ENCODE data around the gene ADAMTS15.

ADAMTS15 gene

GRCh38 chr11:130416906-130417305, 31.5 kb upstream of the ADAMTS15 start:
- no peak for DNase-seq (ENCODE audit: low read depth in 2 of 2)

GRCh38 chr11:130418210-130418609, 30.2 kb upstream of the ADAMTS15 start:
- no peak for DNase-seq (ENCODE audit: low read depth in 2 of 2)

GRCh38 chr11:130418756-130419155, 29.7 kb upstream of the ADAMTS15 start:
- no peak for DNase-seq (ENCODE audit: low read depth in 2 of 2)

GRCh38 chr11:130420478-130421198, 27.8 kb upstream of the ADAMTS15 start:
- no peak for DNase-seq (ENCODE audit: low read depth in 2 of 2)

GRCh38 chr11:130421199-130421585, 27.3 kb upstream of the ADAMTS15 start:
- no peak for DNase-seq (ENCODE audit: low read depth in 2 of 2)

GRCh38 chr11:130421697-130422096, 26.7 kb upstream of the ADAMTS15 start:
- DNase-seq (ENCODE audit: low read depth in 2 of 2), result no peak

GRCh38 chr11:130422251-130422995, 26.0 kb upstream of the ADAMTS15 start:
- DNase-seq (ENCODE audit: low read depth in 2 of 2), result no peak

- no peak for DNase-seq (ENCODE audit: low read depth in 2 of 2)
Measured at GRCh38 chr11:130423541-130424142, 24.8 kb upstream of the ADAMTS15 start.

GRCh38 chr11:130424613-130425140, 23.8 kb upstream of the ADAMTS15 start:
- no peak for DNase-seq (ENCODE audit: low read depth in 2 of 2)

- DNase-seq (ENCODE audit: low read depth in 2 of 2), result no peak
Measured at GRCh38 chr11:130425156-130425555, 23.3 kb upstream of the ADAMTS15 start.

- no peak for DNase-seq (ENCODE audit: low read depth in 2 of 2)
Measured at GRCh38 chr11:130426223-130426836, 22.1 kb upstream of the ADAMTS15 start.

- no peak for DNase-seq (ENCODE audit: low read depth in 2 of 2)
Measured at GRCh38 chr11:130426837-130427341, 21.6 kb upstream of the ADAMTS15 start.

GRCh38 chr11:130427581-130428315, 20.7 kb upstream of the ADAMTS15 start:
- no peak for DNase-seq (ENCODE audit: low read depth in 2 of 2)

GRCh38 chr11:130428316-130429119, 19.9 kb upstream of the ADAMTS15 start, which contains the start of gene ADAMTS8:
TSS of gene ADAMTS8 (minus strand) at chr11:130428609. CDS start at chr11:130428286, 323 bp downstream.
- no peak for DNase-seq (ENCODE audit: low read depth in 2 of 2)

- no peak for DNase-seq (ENCODE audit: low read depth in 2 of 2)
Measured at GRCh38 chr11:130429120-130429681, 19.2 kb upstream of the ADAMTS15 start.

GRCh38 chr11:130429983-130430382, 18.5 kb upstream of the ADAMTS15 start:
- DNase-seq (ENCODE audit: low read depth in 2 of 2), result no peak

- peak in 1 of 2 donors; percentile 41 for DNase-seq (ENCODE audit: low read depth in 2 of 2)
Measured at GRCh38 chr11:130431331-130431773, 17.1 kb upstream of the ADAMTS15 start.

GRCh38 chr11:130431801-130432200, 16.6 kb upstream of the ADAMTS15 start:
- no peak for DNase-seq (ENCODE audit: low read depth in 2 of 2)

- no peak for DNase-seq (ENCODE audit: low read depth in 2 of 2)
Measured at GRCh38 chr11:130433357-130433756, 15.1 kb upstream of the ADAMTS15 start.

All from stimulated activated CD4-positive, alpha-beta T cell treated with anti-CD3 and anti-CD28 coated beads, Interleukin-1b, Interleukin-23, amount 100 ng/mL, for 1 hour (primary cell).